Gastroesophageal sphincter (tissue), 4 donors: Measurements from ENCODE around the gene TKT. TPM values are rescaled to one million over a fixed set of nuclear protein-coding genes. Genes with fewer than 3 reads are reported as not detected.

Source experiments
- ATAC-seq: fragments of 150-250 bp; one replicate; pipeline ENCODE4 v1.9.1; 2016; ENCODE audit warnings: mild to moderate bottlenecking, moderate library complexity
- H3K27ac ChIP-seq, 4 donors: fragments of 200-600 bp; sonication (generic) in 3 of 4; 1 replicate in 3 of 4; 2 replicates in 1 of 4; pipeline ENCODE4 v1.5.1; 2016 to 2019
- H3K27me3 ChIP-seq: fragments of 200-600 bp; sonication (generic); one replicate; pipeline ENCODE4 v1.5.1; 2019
- H3K36me3 ChIP-seq, 2 donors: fragments of 200-600 bp; sonication (generic); one replicate each; pipeline ENCODE4 v1.5.1; 2019; ENCODE audit warnings: control low read depth in 1 of 2
- H3K4me1 ChIP-seq, 3 donors: fragments of 200-600 bp; sonication (generic); 1 replicate in 2 of 3; 2 replicates in 1 of 3; pipeline ENCODE4 v1.5.1; 2016 to 2019; ENCODE audit warnings: control low read depth in 2 of 3
- H3K4me3 ChIP-seq, 2 donors: fragments of 200-600 bp; sonication (generic); one replicate each; pipeline ENCODE4 v1.5.1; 2019; ENCODE audit warnings: mild to moderate bottlenecking in 1 of 2, moderate library complexity in 1 of 2
- H3K9me3 ChIP-seq, 3 donors: fragments of 200-600 bp; sonication (generic); one replicate each; pipeline ENCODE4 v1.5.1; 2017 to 2019; ENCODE audit warnings: control low read depth in 2 of 3
- EP300 ChIP-seq: sonication (generic); formaldehyde crosslinking; IDR thresholded peaks from one replicate; pipeline ENCODE4 v1.6.1; 2017; ENCODE audit warnings: antibody characterized with exemption, mild to moderate bottlenecking
- POLR2A ChIP-seq, 2 donors: fragments of 450-650 bp; IDR thresholded peaks; one replicate each; pipeline ENCODE4 v1.6.1; 2017; ENCODE audit warnings: antibody characterized with exemption in 2 of 2, mild to moderate bottlenecking in 2 of 2, moderate library complexity in 1 of 2
- POLR2AphosphoS5 ChIP-seq: sonication (generic); formaldehyde crosslinking; IDR thresholded peaks from one replicate; pipeline ENCODE4 v1.6.1; 2017; ENCODE audit warnings: antibody characterized with exemption
- WGBS, 2 donors: methylation state at CpG; one replicate each; pipeline ENCODE4 v1.1.5; 2018; ENCODE audit warnings: low coverage in 1 of 2; 5-methylcytosine and 5-hydroxymethylcytosine counted together
- total RNA-seq, 4 donors: library from RNA; depleted of rRNA; stranded (reverse); fragments of >200 nt; gene quantifications; one replicate each; pipeline ENCODE4 v1.1.0, GENCODE V29; 2016
- TF ChIP-seq, protein P1 (sequence below), 4 experiments: fragments of 200-600 bp in 2 of 4; fragments of 450-650 bp in 2 of 4; sonication (generic) in 1 of 4; IDR thresholded peaks; one replicate each; pipeline ENCODE4 v1.5.1; 2017 to 2019; ENCODE audit warnings: antibody characterized with exemption in 4 of 4, mild to moderate bottlenecking in 2 of 4, moderate library complexity in 2 of 4

The TKT gene
- total RNA-seq, 4 donors from 2014 or later = 218 to 386 (median 278) TPM

GRCh38 chr3:53222183-53222901 lies 33.5 kb downstream of the TKT start:
- no peak for TF ChIP-seq EP300
- TF ChIP-seq POLR2A (IDR thresholded peaks at IDR 0.05) = no peak
- peak; percentile 7 for TF ChIP-seq POLR2AphosphoS5
- TF ChIP-seq, protein P1, sequence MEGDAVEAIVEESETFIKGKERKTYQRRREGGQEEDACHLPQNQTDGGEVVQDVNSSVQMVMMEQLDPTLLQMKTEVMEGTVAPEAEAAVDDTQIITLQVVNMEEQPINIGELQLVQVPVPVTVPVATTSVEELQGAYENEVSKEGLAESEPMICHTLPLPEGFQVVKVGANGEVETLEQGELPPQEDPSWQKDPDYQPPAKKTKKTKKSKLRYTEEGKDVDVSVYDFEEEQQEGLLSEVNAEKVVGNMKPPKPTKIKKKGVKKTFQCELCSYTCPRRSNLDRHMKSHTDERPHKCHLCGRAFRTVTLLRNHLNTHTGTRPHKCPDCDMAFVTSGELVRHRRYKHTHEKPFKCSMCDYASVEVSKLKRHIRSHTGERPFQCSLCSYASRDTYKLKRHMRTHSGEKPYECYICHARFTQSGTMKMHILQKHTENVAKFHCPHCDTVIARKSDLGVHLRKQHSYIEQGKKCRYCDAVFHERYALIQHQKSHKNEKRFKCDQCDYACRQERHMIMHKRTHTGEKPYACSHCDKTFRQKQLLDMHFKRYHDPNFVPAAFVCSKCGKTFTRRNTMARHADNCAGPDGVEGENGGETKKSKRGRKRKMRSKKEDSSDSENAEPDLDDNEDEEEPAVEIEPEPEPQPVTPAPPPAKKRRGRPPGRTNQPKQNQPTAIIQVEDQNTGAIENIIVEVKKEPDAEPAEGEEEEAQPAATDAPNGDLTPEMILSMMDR (IDR thresholded peaks at IDR 0.05) = no peak

GRCh38 chr3:53221827-53222182 lies 34.0 kb downstream of the TKT start:
- no peak for TF ChIP-seq POLR2AphosphoS5
- TF ChIP-seq, protein P1 (IDR thresholded peaks at IDR 0.05) = no peak
- TF ChIP-seq EP300 = no peak
- TF ChIP-seq POLR2A (IDR thresholded peaks at IDR 0.05) = no peak
- Histone ChIP-seq H3K36me3 (peaks cover 0 to 40% of the 10 kb centered on the region in 2 donors), H3K4me3 (no peak overlapping the region), H3K9me3 (no peaks in the 10 kb centered on the region), H3K4me1 (no peaks in the 10 kb centered on the region), H3K27me3 (no peaks in the 10 kb centered on the region), H3K27ac (no peak overlapping the region)
- no peak for ATAC-seq
- WGBS, 2 donors = 100% methylated on average over 1 of the region's 3 CpGs; no CpG with 5 or more reads in 1 of the 2 donors

More at GRCh38 chr3:53222183-53222901, 33.5 kb downstream of the TKT start:
- no peaks in the 10 kb centered on the region for H3K4me1 ChIP-seq
- H3K36me3 ChIP-seq = peaks cover 0 to 45% of the 10 kb centered on the region in 2 donors
- no peak for ATAC-seq
- no peak overlapping the region for H3K27ac ChIP-seq
- no peaks in the 10 kb centered on the region for H3K27me3 ChIP-seq
- no peak overlapping the region for H3K4me3 ChIP-seq
- no peaks in the 10 kb centered on the region for H3K9me3 ChIP-seq
- 70 to 80% methylated on average over 2 to 10 of the region's 12 CpGs for whole genome bisulfite sequencing, 2 donors

DNA sequence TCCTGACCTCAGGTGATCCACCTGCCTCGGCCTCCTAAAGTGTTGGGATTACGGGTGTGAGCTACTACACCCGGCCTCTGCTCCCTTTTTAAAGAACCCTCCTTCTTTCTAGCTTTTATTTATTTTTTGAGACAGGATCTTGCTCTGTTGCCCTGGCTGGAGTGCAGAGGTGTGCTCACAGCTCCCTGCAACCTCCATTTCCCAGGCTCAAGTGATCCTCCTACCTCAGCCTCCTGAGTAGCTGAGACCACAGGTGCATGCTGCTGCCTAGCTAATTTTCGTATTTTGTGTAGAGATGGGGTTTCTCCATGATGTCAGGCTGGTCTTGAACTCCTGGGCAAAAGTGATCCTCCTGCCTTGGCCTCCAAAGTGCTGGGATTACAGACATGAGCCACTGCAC lies 34.5 kb downstream of the TKT start:
- ATAC-seq = no peak
- H3K27ac ChIP-seq = no peak overlapping the region
- TF ChIP-seq POLR2A (IDR thresholded peaks at IDR 0.05) = no peak
- no peak for TF ChIP-seq POLR2AphosphoS5
- TF ChIP-seq, protein P1 (IDR thresholded peaks at IDR 0.05) = no peak
- no peak for TF ChIP-seq EP300
- 78 to 97% methylated on average over 4 of the region's 4 CpGs for WGBS, 2 donors
- no peaks in the 10 kb centered on the region for H3K4me1 ChIP-seq
- H3K9me3 ChIP-seq = no peaks in the 10 kb centered on the region
- H3K36me3 ChIP-seq = peaks cover 0 to 35% of the 10 kb centered on the region in 2 donors
- no peak overlapping the region for H3K4me3 ChIP-seq
- no peaks in the 10 kb centered on the region for H3K27me3 ChIP-seq

DNA sequence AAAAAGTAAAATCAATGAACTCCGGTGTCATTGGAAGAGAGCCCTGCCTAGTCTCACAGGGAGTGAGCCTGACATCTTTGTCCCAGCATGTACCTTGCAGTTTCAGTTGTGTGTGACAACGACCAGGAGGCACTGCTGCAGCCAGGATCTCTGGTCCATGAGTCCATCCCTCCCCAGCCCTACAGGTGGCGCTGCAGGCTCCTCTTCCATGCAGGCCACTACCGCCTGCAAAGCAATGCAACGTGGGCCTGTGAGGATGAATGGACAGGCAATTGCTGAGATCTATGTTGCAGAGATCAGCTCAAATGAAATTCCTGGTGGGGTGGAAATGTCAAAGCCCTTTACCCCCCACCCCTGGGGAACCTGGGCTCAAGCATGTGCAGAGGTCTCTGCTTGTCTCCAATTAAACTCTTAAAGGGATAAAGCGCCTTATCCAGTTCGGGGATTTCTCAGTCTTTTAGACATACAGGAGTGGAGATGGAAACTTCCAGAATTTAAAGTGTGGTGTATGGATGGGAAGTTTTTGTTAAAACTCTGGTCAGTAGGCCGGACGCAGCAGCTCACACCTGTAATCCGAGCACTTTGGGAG lies 35.8 kb downstream of the TKT start:
- WGBS, 2 donors = 0 to 35% methylated on average over 2 to 4 of the region's 10 CpGs
- TF ChIP-seq, protein P1 (IDR thresholded peaks at IDR 0.05) = peak in 3 of 4 experiments; percentile 80 to 91 (median 82)
- TF ChIP-seq EP300 (no peak), POLR2A (IDR thresholded peaks at IDR 0.05) (no peak), POLR2AphosphoS5 (no peak)
- no peak overlapping the region for H3K27ac ChIP-seq
- no peaks in the 10 kb centered on the region for H3K9me3 ChIP-seq
- no peak overlapping the region for H3K4me3 ChIP-seq
- peak; percentile 83 for ATAC-seq
- no peaks in the 10 kb centered on the region for H3K27me3 ChIP-seq
- H3K36me3 ChIP-seq = peaks cover 0 to 22% of the 10 kb centered on the region in 2 donors
- H3K4me1 ChIP-seq = no peaks in the 10 kb centered on the region

DNA sequence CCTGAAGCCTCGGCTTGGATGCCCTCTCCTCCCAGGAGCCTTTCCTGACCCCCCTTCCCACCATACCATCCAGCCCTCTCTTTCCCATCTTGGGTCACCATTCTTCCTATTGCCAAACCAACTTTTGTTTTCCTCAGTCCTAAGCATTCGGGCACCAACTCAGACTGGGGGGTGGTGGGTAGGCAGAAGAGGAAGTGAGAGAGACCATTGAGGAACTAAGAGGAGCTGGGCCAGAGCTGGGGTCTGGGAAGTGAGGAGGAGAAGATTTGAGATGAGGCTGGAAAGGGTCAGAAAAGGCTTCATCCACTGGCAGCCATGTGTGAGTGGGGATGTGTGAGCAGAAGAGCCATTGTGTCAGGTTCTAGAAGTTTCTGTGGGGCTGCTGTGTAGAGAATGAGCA lies 37.7 kb downstream of the TKT start:
- H3K36me3 ChIP-seq = peaks cover 0 to 3% of the 10 kb centered on the region in 2 donors
- WGBS, 2 donors = 50 to 71% methylated on average over 1 of the region's 2 CpGs
- no peaks in the 10 kb centered on the region for H3K27me3 ChIP-seq
- TF ChIP-seq EP300 = no peak
- no peak for TF ChIP-seq POLR2A (IDR thresholded peaks at IDR 0.05)
- TF ChIP-seq, protein P1 (IDR thresholded peaks at IDR 0.05) = no peak
- no peak for TF ChIP-seq POLR2AphosphoS5
- no peak overlapping the region for H3K27ac ChIP-seq
- no peaks in the 10 kb centered on the region for H3K4me1 ChIP-seq
- no peak overlapping the region for H3K4me3 ChIP-seq
- H3K9me3 ChIP-seq = no peaks in the 10 kb centered on the region
- ATAC-seq = no peak
